K562 (cell line): ENCODE results near the gene CACNB1. TPM values are rescaled to one million over a fixed set of nuclear protein-coding genes. Genes with fewer than 3 reads are reported as not detected.

Experiments
- ATAC-seq: fragments of 200-7000 bp; cut with Tn5 transposase; 3 replicates; pipeline ENCODE4 v1.9.1; 2020; ENCODE audit warnings: moderate library complexity
- BruUV-seq: library from RNA; stranded (reverse); fragments of 400-500 nt; replicated peaks from 2 replicates; lab custom pipeline; 2021; lab: Mats Ljungman, UMichigan
- CTCF ChIA-PET: fragments of 300-600 bp; formaldehyde crosslinking; extraction: SDS; loops from one replicate; lab custom pipeline; 2021; ENCODE audit warnings: low intra/inter-chr PET ratio; lab: Yijun Ruan, JAX
- POLR2A ChIA-PET: fragments of 300-600, 350-650 bp; sonication (Branson Sonifier 250); formaldehyde crosslinking; extraction: SDS; loops from one replicate; lab custom pipeline; 2021; ENCODE audit warnings: antibody characterized with exemption, inconsistent platforms; lab: Yijun Ruan, JAX
- DNase-seq, 4 experiments: peaks; one replicate each; pipeline versions ENCODE4 v3.0.0 to v3.0.0-alpha.2; 2011 to 2018; ENCODE audit warnings: low spot score in 3 of 4, mixed read lengths in 3 of 4; ENCODE audit errors: extremely low read depth in 1 of 4
- FAIRE-seq: peaks from 2 replicates; lab custom pipeline; 2011; peaks lifted over from hg19 to GRCh38; lab: Jason Lieb, UNC
- H2AFZ ChIP-seq: 2 replicates; pipeline ENCODE4 v1.6.0; 2011; ENCODE audit warnings: low read depth, low read length, control low read depth, inconsistent platforms
- H3K27ac ChIP-seq: fragments of 200-600 bp; 3 replicates; pipeline ENCODE4 v1.8.0; 2011; ENCODE audit warnings: low read depth, mild to moderate bottlenecking, control low read depth, inconsistent platforms, low read length, moderate library complexity, mixed read lengths; ENCODE audit errors: extremely low read depth
- H3K27me3 ChIP-seq, 2 experiments: fragments of 300-600 bp in 1 of 2; 2 replicates in 1 of 2; 3 replicates in 1 of 2; pipeline versions ENCODE4 v1.6.0 to v1.8.0; 2011; ENCODE audit warnings: inconsistent platforms in 2 of 2, low read length in 2 of 2, mild to moderate bottlenecking in 1 of 2, mixed read lengths in 1 of 2, moderate library complexity in 1 of 2; ENCODE audit not compliant: control insufficient read depth in 2 of 2, insufficient read depth in 2 of 2
- H3K36me3 ChIP-seq: fragments of 300-600 bp; 3 replicates; pipeline ENCODE4 v1.8.0; 2011; ENCODE audit warnings: mild to moderate bottlenecking, low read length, inconsistent platforms; ENCODE audit not compliant: control insufficient read depth, insufficient read depth
- H3K4me1 ChIP-seq, 2 experiments: fragments of 200-600 bp in 1 of 2; replicated peaks in 1 of 2; 2 replicates in 1 of 2; 3 replicates in 1 of 2; pipeline versions ENCODE4 v1.5.1 to v1.8.0; 2011; ENCODE audit warnings: inconsistent platforms in 2 of 2, low read length in 2 of 2, mild to moderate bottlenecking in 1 of 2, mixed read lengths in 1 of 2, moderate library complexity in 1 of 2; ENCODE audit not compliant: control insufficient read depth in 2 of 2, insufficient read depth in 2 of 2
- H3K4me2 ChIP-seq: 2 replicates; pipeline ENCODE4 v1.6.1; 2011; ENCODE audit warnings: low read length, control low read depth, inconsistent platforms, mixed read lengths; ENCODE audit not compliant: insufficient read depth
- H3K4me3 ChIP-seq: fragments of 200-600 bp; sonication (generic), shearing (Covaris generic); 2 replicates; pipeline ENCODE4 v1.5.1; 2016; ENCODE audit warnings: control low read depth, inconsistent platforms
- H3K79me2 ChIP-seq: fragments of 200-600 bp; 3 replicates; pipeline ENCODE4 v1.8.0; 2011; ENCODE audit warnings: low read length, inconsistent platforms; ENCODE audit not compliant: control insufficient read depth, insufficient read depth
- H3K9ac ChIP-seq, 2 experiments: 2 replicates each; pipeline versions ENCODE4 v1.6.0 to v1.6.1; 2011; ENCODE audit warnings: low read depth in 2 of 2, low read length in 2 of 2, control low read depth in 1 of 2, inconsistent platforms in 1 of 2, mild to moderate bottlenecking in 1 of 2, mixed read lengths in 1 of 2; ENCODE audit not compliant: insufficient read depth in 1 of 2
- H3K9me1 ChIP-seq: one replicate; pipeline ENCODE4 v1.6.0; 2011; ENCODE audit warnings: inconsistent platforms, mild to moderate bottlenecking, low read length, moderate library complexity; ENCODE audit not compliant: control insufficient read depth, insufficient read depth
- H3K9me3 ChIP-seq: replicated peaks from 2 replicates; pipeline ENCODE4 v1.5.1; 2011; ENCODE audit warnings: low read depth, low read length, inconsistent platforms; ENCODE audit not compliant: control insufficient read depth, insufficient read depth
- H4K20me1 ChIP-seq: replicated peaks from 2 replicates; pipeline ENCODE4 v1.6.1; 2011; ENCODE audit warnings: low read length, inconsistent platforms, mixed read lengths; ENCODE audit not compliant: control insufficient read depth, insufficient read depth
- CBFA2T3 ChIP-seq: fragments of 450-650 bp; IDR thresholded peaks from 2 replicates; pipeline ENCODE4 v1.6.1; 2017
- CHD1 ChIP-seq: fragments of 200-600 bp; sonication (generic); IDR thresholded peaks from one replicate; pipeline ENCODE4 v1.6.1; 2012; ENCODE audit warnings: mild to moderate bottlenecking, moderate library complexity, low read length, inconsistent platforms
- HLTF ChIP-seq: fragments of 450-650 bp; IDR thresholded peaks from 2 replicates; pipeline ENCODE4 v1.6.1; 2016
- MCM5 ChIP-seq: fragments of 450-650 bp; IDR thresholded peaks from 2 replicates; pipeline ENCODE4 v1.6.1; 2016; ENCODE audit warnings: low read depth
- NR1H2 ChIP-seq: sonication (generic); formaldehyde crosslinking; IDR thresholded peaks from 2 replicates; pipeline ENCODE4 v1.4.0; 2020; ENCODE audit warnings: mild to moderate bottlenecking, missing genetic modification reagents
- NUFIP1 ChIP-seq: fragments of 450-650 bp; IDR thresholded peaks from 2 replicates; pipeline ENCODE4 v1.6.1; 2018; ENCODE audit not compliant: partially characterized antibody
- PCBP2 ChIP-seq: fragments of 200-400 bp; formaldehyde crosslinking; IDR thresholded peaks from 2 replicates; pipeline ENCODE4 v1.6.1; 2018; ENCODE audit warnings: low read length, low read depth, mild to moderate bottlenecking, moderate library complexity; ENCODE audit not compliant: poor library complexity, severe bottlenecking
- PHB2 ChIP-seq: fragments of 450-650 bp; IDR thresholded peaks from 2 replicates; pipeline ENCODE4 v1.6.1; 2017; ENCODE audit warnings: low read depth
- RFX5 ChIP-seq: IDR thresholded peaks from 2 replicates; pipeline ENCODE4 v1.6.1; 2011; ENCODE audit warnings: low read depth, mild to moderate bottlenecking, improper control_type of control experiment, low read length
- RNF2 ChIP-seq: sonication (generic); IDR thresholded peaks from 2 replicates; pipeline ENCODE4 v1.6.1; 2016
- SAFB ChIP-seq: fragments of 200-400 bp; formaldehyde crosslinking; IDR thresholded peaks from 2 replicates; pipeline ENCODE4 v1.6.1; 2017; ENCODE audit warnings: low read depth, low read length, borderline replicate concordance
- TSHZ1 ChIP-seq: fragments of 250-450 bp; sonication (Bioruptor Pico); IDR thresholded peaks from 2 replicates; pipeline ENCODE4 v1.4.0; 2020; ENCODE audit warnings: mild to moderate bottlenecking, moderate library complexity
- ZBTB7A ChIP-seq: IDR thresholded peaks from 2 replicates; pipeline ENCODE4 v1.6.1; 2011; ENCODE audit warnings: low read depth, mild to moderate bottlenecking, low read length, moderate library complexity, borderline replicate concordance; ENCODE audit not compliant: control insufficient read depth
- ZFPM2 ChIP-seq: fragments of 250-450 bp; sonication (Bioruptor Pico); IDR thresholded peaks from 2 replicates; pipeline ENCODE4 v1.5.1; 2022; ENCODE audit warnings: mild to moderate bottlenecking
- ZNF174 ChIP-seq: fragments of 250-450 bp; sonication (Bioruptor Pico); IDR thresholded peaks from 2 replicates; pipeline ENCODE4 v1.4.0; 2020; ENCODE audit warnings: mild to moderate bottlenecking
- WGBS: fragments of 100-300 bp; shearing (Covaris generic); methylation state at CpG from one replicate; pipeline ENCODE4 v1.1.6; 2016; ENCODE audit warnings: low coverage, mixed read lengths; ENCODE audit not compliant: insufficient coverage; ENCODE audit errors: missing lambda C conversion rate; 5-methylcytosine and 5-hydroxymethylcytosine counted together
- in situ Hi-C: fragments of 300-500 bp; cut with MboI; formaldehyde crosslinking; loops from 4 replicates; pipeline ENCODE4 v1.15.0; 2018; ENCODE audit warnings: inconsistent platforms, mixed read lengths
- intact Hi-C: fragments of 100-400 bp; cut with micrococcal nuclease; formaldehyde crosslinking; loops from 2 replicates; pipeline ENCODE4 v1.14.2; 2022
- polyA plus RNA-seq, 8 experiments: library from polyadenylated mRNA; depleted of rRNA in 4 of 8; stranded (reverse) in 5 of 8; unstranded in 3 of 8; fragments of >200 nt; fragmentation: Nextera tagmentation in 2 of 8; fragmentation: Illumina TruSeq in 1 of 8; extraction: Ambion mirVana in 2 of 8; extraction: Trizol in 1 of 8; gene quantifications; 2 replicates each; pipeline versions ENCODE4 v1.2.1 to v1.2.3, GENCODE V29; 2011 to 2014; ENCODE audit warnings: inconsistent platforms in 1 of 8, missing spikeins in 1 of 8
- total RNA-seq, 7 experiments: library from RNA; depleted of rRNA in 6 of 7; stranded (reverse); fragments of >200 nt in 6 of 7; fragmentation: Illumina TruSeq in 2 of 7; extraction: Trizol in 2 of 7; gene quantifications; 2 replicates each; pipeline versions ENCODE4 v1.2.1 to v1.2.3, GENCODE V29; 2011 to 2021; ENCODE audit warnings: low replicate concordance in 1 of 7

The CACNB1 gene
- total and polyA plus RNA-seq, 9 of the 15 experiments (the other 6 are each of a cell fraction or from before 2014, with no cell fraction given): 0.08 to 7.4 (median 3.0) TPM

- POLR2A ChIA-PET: interaction anchor here (0.9 to 1.0 kb wide), 3 partner anchors 13 to 20 kb away, joined by 3 read pairs; partner anchors contain the start of gene RPL19
- no TSS peak for BruUV-seq
- no peak overlapping the region for H2AFZ ChIP-seq
These were observed 22.2 kb upstream of the CACNB1 start for GRCh38 chr17:39219647-39220154.

More at GRCh38 chr17:39219647-39220154, 22.2 kb upstream of the CACNB1 start:
- DNase-seq (no peak), FAIRE-seq (no peak), ATAC-seq (no peak)
- H3K4me2 ChIP-seq: no peak overlapping the region
- H3K79me2 ChIP-seq: no peaks in the 10 kb centered on the region
- intact Hi-C loops: no loop called here
- no peaks in the 10 kb centered on the region for H3K9me1 ChIP-seq
- no peaks in the 10 kb centered on the region for H3K9me3 ChIP-seq
- H3K4me1 ChIP-seq: peaks cover 0 to 13% of the 10 kb centered on the region in 2 experiments; a peak in 2 of 5 replicates
- no peak overlapping the region for H3K27ac ChIP-seq
- no peaks in the 10 kb centered on the region for H3K36me3 ChIP-seq
- peaks cover 17 to 60% of the 10 kb centered on the region in 2 experiments; a peak in 4 of 5 replicates for H3K27me3 ChIP-seq
- no peak overlapping the region for H3K4me3 ChIP-seq
- in situ Hi-C loops: no loop called here
- H3K9ac ChIP-seq: peak overlapping the region in 1 of 2 experiments; percentile 46; a peak in 1 of 4 replicates
- no peaks in the 10 kb centered on the region for H4K20me1 ChIP-seq
- WGBS: 4% methylated on average over 8 of the region's 8 CpGs
- TF ChIP-seq PHB2 (no peak), TSHZ1 (no peak), RNF2 (no peak), NUFIP1 (no peak), CHD1 (no peak), CBFA2T3 (no peak), HLTF (no peak), MCM5 (no peak), SAFB (no peak), ZFPM2 (CRISPR knock-in tag) (no peak), ZBTB7A (no peak), NR1H2 (CRISPR knock-in tag) (no peak), PCBP2 (no peak), ZNF174 (CRISPR knock-in tag) (no peak), RFX5 (no peak)
- CTCF ChIA-PET: no interaction called here
